Activated T-helper 1 cell treated with anti-CD3 and anti-CD28 coated beads, Interleukin-2, amount 50 U/mL, for 16 hours (primary cell): ENCODE results near the gene CTTNBP2.

Source experiments
- DNase-seq, 2 donors: peaks; one replicate each; pipeline ENCODE4 v3.0.0-alpha.2; 2020; ENCODE audit warnings: low read depth in 1 of 2, low spot score in 1 of 2

Gene CTTNBP2

GRCh38 chr7:117690147-117690546 is 183.1 kb downstream of the CTTNBP2 start:
- no peak for DNase-seq

- DNase-seq = no peak
These were observed 183.8 kb downstream of the CTTNBP2 start for GRCh38 chr7:117689406-117689805.

- DNase-seq = no peak
These were observed 185.1 kb downstream of the CTTNBP2 start for GRCh38 chr7:117688126-117688525.

DNA sequence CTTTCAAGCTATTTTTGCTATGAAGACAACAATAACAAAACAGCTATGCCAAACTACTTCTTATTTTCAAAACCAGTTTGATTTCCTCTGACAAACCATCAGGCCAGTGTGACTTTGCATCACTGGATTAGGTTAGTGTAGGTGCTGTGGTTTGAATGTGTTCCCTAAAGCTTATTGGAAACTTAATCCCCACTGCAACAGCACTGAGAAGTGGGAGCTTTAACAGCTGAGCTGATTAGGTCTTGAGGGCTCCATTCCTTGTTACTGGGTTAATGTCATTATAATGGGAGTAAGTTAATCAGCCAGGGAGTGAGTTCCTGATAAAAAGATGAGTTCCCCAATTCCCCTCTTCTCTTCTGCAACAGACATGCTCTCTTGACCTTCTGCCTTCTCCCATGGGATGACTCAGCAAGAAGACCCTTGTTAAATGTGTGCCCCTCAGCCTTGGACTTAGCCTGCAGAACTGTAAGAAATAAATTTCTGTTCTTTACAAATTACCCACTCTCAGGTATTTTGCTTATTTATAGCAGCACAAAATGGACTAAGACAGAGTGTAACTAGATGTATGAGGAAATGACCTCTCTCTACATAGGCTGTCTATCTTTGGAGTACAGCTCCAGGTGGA is 186.8 kb downstream of the CTTNBP2 start:
- DNase-seq = no peak

DNA sequence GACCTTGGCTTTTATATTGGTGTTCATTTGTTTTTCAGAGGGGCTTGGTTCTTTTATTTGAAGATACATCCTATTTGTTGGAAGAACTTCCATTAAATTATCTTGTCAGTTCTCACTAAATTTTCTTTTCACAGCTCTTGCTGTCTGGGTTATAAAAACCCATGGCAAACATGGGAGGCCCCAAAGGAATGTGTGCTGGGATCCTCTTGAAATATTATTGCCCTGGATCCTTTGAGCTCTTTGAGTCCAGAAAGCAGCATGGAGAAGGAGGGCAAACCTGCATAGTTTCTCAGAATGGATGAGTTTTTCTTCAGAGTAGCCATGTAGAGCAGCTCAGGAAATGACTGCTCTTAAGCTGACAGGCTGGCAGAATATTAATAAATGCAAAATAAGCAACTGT is 187.4 kb downstream of the CTTNBP2 start:
- no peak for DNase-seq

DNA sequence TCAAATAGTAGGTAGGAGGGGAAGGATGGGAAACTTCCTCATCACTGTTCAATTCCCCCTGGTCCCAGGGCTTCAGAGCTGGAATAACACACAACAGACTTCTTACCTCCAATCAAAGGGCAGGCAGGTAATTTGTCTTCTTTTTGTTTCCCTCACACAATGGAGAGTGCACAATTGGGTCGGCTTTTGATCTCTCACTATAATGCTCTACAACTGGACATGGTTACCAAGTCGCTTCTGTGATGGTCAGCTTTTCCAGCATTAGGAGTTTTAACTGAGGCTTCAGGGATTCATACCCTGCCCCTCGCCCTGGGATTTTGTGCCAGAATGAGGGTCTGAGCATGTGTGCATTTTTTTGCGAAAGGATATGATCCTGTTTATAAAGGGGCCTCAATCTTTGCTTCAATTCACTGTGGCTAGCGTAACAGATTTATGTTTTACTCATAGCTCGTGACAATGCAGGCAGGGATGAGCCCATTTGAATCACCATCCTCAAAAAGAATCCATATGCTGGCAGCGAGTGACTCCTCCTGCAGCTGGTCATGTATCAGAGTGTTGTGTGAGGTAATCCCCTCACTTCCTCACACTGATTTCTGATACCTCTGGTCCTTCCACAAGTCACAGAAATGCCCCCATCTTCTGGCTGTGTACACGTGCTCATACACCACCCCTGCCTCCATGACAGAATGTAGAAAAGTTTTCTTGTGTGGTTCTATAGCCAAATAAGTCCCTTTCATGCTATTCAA is 189.6 kb downstream of the CTTNBP2 start:
- DNase-seq = no peak

- DNase-seq = no peak
These were observed 190.4 kb downstream of the CTTNBP2 start for GRCh38 chr7:117682681-117683385.

- DNase-seq = no peak
These were observed 194.1 kb downstream of the CTTNBP2 start for GRCh38 chr7:117679120-117679519.

- DNase-seq = no peak
These were observed 197.5 kb downstream of the CTTNBP2 start for GRCh38 chr7:117675497-117676435.

DNA sequence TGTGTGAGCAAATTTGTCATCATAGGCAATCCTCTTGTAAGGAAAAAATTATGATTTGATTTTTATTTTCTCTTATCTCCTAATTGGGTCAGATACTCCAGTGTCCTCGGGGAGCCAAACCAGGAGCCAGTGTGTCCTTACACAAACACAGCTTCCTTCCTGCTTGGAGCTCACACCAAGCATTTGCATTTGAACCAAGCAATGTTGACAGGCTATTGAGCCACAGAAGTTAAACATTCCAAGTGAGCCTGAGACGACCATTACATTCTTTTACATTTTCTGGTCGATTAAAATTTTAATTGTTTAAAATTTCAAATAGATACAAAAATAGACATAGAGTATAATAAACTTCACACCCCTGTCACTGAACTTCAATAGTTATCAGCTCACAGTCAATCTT is 198.6 kb downstream of the CTTNBP2 start:
- DNase-seq = no peak

DNA sequence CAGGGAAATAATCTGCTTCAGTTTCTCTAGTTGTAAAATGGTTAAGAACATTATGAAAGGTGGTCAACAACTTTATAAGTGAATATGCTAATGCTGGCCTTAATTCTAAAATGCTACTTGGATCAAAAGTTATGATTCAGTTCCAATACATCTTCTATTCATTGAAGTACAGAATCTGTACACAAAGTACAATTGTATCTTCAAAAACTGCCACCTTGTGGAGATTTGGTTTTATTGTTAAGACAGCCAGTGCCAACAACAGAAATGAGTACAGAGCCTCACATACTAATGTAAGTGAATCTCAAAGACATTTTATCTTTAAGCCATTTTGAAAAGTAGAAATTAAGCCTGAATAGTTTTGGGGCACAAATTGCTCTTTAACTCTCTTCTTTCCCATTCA is 199.4 kb downstream of the CTTNBP2 start:
- no peak for DNase-seq

- no peak for DNase-seq
These were observed 199.9 kb downstream of the CTTNBP2 start for GRCh38 chr7:117673367-117673766.

GRCh38 chr7:117672453-117672852 is 200.8 kb downstream of the CTTNBP2 start:
- DNase-seq = no peak

- DNase-seq = no peak
These were observed 203.4 kb downstream of the CTTNBP2 start for GRCh38 chr7:117669818-117670217.

DNA sequence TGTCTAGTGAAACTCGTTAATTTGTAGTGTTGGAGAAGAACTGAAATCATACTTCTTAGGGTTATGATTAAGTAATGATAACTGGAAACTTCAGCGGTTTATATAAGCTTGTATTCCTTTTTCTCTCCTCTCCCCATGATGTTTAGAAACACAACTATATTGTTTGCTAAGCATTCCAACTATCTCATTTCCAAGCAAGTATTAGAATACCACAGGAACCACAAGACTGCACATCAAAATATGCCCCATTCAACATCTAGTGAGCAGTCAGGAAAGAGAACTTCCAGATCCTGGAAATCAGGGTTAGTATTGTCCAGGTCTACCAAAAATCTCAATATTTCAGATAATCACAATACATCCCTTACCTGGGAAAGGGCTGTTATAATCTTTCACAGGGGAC is 205.8 kb downstream of the CTTNBP2 start:
- no peak for DNase-seq

- no peak for DNase-seq
These were observed 206.6 kb downstream of the CTTNBP2 start for GRCh38 chr7:117666689-117667088.

DNA sequence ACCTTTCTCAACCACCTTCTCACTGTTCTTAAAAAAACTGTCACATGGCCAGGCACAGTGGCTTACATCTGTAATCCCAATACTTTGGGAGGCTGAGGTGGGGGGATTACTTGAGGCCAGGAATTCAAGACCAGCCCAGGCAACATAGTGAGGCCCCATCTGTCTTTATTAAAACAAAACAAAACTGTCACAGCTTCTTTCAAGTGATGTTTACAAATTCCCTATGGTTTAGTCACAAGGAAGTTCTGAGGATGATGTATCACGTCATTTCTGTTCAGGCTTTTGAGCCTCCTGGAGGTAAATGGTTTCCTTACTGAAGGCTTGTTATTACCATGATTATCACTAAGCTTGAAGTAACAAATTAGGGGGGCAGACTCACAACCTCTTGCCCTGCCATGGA is 207.2 kb downstream of the CTTNBP2 start:
- no peak for DNase-seq

- DNase-seq = no peak
These were observed 207.9 kb downstream of the CTTNBP2 start for GRCh38 chr7:117665368-117665767.

DNA sequence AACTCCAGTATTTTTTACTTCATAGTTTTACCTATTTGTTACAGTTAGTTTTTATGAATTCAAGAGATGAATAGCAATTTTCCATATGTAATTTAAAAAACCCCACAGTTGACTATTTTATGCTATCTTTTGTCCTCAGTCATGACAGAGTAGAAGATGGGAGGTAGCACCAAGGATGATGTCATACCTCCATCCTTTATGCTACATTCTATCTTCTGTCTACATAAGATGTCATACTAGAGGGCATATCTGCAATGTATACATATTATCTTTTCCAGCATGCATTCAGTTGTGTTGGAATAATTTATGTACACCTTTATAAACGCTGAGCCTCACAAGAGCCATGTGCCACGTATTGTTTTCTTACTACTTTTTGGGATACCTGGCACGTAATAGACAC is 209.2 kb downstream of the CTTNBP2 start:
- no peak for DNase-seq

DNA sequence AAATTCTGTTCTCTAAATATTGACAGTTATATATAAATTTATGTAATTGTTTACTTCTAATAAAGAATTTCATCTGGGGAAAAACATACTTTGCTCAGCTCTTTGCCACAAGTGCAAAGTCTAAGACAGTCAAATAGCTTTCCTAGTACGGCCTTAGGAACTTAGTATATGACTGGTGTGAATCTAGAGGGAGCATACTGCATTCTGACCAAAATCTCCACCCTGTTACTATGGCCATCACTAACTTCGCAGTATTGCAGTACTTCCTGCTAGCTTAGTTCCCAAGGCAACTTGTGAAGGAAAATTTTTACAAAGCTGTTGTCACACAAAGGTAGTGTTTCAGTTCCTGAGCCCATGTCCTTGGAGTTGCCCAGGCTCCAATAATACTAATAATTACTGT is 211.9 kb downstream of the CTTNBP2 start:
- DNase-seq = no peak
